Epidermal melanocyte (primary cell): ENCODE results near the gene KIF6.
"Not testable (repeated sequence)": the region's sequence is repeated elsewhere in the genome, so short reads cannot be mapped to it uniquely, and the experiment has no call there.

Experiments
- DNase-seq: peaks from one replicate; pipeline ENCODE4 v3.0.0; 2011; ENCODE audit warnings: low spot score; ENCODE audit not compliant: insufficient read length

The KIF6 gene

DNA sequence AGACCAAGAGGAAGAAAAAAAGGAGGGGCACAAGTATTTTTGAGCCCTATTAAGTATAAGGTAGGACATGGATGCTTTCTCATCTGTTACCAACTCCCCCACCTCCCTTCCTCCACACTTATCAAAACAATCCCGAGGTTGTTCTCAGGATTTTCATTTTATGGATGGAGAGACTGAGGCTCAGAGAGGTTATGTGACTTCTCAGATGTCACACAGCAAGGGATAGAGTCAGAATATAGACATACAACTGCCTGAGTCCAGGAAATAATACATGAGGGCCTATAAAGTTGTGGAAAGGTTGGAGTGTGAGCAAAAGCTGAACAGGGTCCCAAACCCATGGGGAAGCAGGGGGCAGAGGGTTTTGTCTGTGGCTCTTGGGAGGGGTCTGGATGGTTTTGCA, 430.3 kb downstream of the KIF6 start:
- DNase-seq, result no peak

DNA sequence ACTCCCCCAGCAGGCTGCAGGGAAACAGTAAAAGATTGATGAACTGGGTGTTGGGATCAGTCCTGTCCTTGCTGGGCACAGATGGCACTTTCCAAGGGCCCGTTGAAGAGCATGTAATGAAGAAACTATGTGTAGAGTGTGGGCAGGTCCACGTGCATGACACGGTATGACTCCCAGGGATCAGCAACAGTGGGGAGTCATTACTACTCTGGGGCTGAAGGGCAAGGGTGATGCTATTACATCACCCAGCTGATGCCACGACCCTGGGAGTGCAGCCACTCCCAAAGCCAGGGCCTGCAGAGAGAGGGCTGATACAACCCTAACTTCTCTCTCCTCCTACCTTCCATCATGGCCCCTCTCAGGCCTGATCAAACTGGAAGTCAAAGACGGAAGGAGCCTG, 431.1 kb downstream of the KIF6 start:
- DNase-seq, result no peak

DNA sequence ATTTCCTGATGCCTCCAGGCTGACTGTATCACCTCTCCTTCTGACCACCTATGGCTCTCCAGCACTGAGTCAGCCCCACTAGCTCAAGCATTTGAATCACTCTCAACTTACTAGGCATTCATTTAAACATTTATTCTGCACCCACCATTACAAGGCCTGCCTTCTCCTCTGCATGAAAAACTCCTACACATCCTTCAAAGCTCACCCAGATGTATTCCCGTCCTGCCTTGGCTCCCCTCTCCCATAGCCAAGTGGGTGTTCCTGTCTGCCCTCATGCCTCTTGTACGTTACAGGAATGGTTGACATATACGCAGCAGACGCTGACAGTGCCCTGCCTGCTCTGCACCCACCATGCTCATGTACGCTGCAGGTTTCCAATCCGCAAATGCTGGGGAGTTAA, 432.6 kb downstream of the KIF6 start:
- no peak for DNase-seq

DNA sequence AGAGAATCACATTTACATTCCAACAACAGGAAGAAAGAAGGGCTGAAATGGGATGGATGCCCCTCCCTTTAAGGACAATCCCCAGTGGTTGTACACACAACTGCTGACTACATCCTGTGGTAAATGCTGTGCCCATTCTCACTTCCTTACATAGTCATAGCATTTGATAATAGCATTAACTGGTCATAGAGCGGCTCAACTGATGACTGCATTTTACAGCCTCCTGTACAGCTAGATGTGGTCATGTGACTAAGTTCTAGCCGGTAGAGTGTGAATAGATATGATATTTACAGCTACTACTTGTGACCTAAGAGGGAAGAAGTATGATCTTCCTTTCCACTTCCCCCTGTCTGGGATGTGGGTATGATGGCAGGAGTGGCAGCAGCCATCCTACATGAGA, 435.7 kb downstream of the KIF6 start:
- no peak for DNase-seq

DNA sequence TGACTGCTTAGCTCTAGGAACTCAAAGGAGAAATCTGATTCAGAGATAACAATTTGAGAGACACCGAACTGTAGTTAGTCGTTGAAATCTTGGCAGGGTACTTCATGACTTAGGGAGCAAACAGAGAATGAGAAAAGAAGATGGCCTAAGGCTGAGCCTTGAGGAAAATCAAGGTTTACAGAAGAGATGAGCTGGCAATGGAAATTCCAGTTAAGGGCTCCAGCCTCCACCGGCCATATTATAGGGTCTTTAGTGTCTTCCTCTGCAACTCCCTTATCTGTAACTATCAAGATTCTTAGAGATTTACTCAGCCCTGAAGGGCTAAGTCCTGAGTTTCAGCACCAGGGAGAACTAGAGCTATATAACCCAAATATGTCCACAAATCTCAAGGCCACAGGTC, 437.6 kb downstream of the KIF6 start:
- no peak for DNase-seq

DNA sequence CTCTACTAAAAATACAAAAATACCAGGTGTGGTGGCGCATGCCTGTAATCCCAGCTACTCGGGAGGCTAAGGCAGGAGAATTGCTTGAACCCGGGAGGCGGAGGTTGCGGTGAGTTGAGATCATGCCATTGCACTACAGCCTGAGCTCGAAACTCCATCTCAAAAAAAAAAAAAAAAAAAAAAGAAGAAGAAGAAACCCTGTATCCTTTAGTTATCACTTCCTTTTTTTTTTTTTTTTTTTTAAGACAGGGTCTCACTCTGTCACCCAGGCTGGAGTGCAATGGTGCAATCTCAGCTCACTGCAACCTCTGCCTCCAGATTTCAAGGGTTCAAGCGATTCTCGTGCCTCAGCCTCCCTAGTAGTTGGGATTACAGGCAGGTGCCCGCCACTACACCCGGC, 438.6 kb downstream of the KIF6 start:
- DNase-seq, result not testable (repeated sequence)

DNA sequence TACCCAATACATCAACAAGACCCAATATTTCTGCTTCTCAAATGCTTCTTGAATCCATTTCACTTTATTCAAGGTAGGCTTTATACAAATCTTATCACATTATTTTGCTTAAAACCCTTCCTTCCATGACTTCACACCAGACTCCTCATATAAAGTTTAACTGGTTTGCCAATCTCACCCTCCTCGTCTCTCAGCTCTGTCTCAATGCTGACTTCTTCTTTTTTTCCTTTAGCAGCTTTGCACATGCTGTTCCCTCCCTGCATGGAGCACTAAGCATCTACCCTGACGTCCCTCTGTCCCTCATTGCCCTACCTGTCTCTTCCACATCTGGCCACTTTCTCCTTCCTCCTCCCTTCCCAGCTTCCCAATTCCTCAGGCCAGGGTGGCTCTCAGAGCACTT, 442.4 kb downstream of the KIF6 start:
- DNase-seq, result no peak

DNA sequence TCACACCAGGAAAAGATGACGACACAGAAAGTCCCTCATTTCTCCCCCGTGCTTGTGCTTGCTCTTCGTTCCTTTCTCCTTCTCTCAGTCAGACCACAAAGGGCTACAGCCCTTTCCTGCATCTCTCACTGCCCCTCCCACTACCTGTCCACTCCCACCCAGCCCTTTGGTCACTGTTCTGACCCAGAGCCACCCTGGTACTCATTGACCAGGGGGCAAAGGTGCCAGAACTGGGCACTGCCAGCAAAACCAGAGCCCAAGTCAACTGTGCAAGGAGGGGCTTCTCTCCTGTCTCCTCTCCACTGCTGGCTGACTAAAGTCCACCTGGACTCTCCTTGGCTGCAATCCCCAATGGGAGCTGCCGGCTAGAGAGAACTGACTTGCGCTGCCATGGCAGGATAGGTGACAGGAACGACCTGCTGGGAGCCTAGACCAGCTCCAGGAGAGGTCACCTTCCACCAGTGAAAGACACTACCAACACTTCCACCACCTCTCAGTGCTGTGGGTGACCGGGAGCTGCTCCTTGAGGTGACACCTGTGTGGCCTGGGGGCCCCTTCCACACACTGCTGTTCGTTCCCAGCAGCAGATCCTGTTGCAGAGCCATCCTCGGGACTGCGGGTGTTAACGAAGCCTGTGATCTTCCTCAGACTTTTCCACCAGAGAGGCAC, 443.8 kb downstream of the KIF6 start:
- peak; percentile 1 for DNase-seq

DNA sequence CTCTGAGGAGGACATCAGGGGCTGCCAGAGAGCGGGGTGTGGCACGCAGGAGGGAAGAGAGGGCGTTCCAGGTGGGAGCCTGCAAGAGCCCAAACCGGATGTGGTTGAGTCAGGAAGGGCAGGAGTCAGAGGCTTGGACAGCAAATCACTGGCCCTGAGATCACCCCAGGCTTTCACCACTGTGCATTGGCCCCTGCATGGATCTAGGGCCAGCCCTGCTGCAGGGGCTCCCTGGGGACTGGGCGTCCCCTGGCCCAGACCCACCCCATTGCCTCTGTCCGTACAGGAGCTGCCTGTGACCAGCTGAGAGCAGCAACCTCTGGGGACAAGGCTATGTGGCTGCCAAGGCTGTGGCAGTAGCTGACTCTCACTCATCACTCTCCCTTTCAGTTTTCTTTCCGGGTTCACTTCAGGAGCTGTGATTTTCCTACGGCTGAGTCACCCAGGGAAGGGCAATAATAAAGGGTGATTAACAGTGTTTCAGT, 444.9 kb downstream of the KIF6 start:
- DNase-seq, result peak; percentile 7
